H7 (cell line): Measurements from ENCODE around the gene BAZ1B. TPM values are rescaled to one million over a fixed set of nuclear protein-coding genes. Genes with fewer than 3 reads are reported as not detected.

ENCODE experiments used
- DNase-seq: peaks from one replicate; pipeline ENCODE4 v3.0.0; 2012
- H3K27me3 ChIP-seq: 2 replicates; pipeline ENCODE4 v1.6.0; 2011; ENCODE audit warnings: mild to moderate bottlenecking, low read length; ENCODE audit not compliant: control insufficient read depth, insufficient read depth
- H3K36me3 ChIP-seq: replicated peaks from 2 replicates; pipeline ENCODE4 v1.5.1; 2011; ENCODE audit warnings: low read length; ENCODE audit not compliant: control insufficient read depth, insufficient read depth
- H3K4me3 ChIP-seq: 2 replicates; pipeline ENCODE4 v1.5.1; 2011; ENCODE audit warnings: low read depth, mild to moderate bottlenecking, control low read depth, low read length, moderate library complexity; ENCODE audit not compliant: insufficient read depth
- total RNA-seq: library from RNA; depleted of rRNA; stranded (reverse); fragments of >200 nt; shearing (Covaris generic); gene quantifications from 2 replicates; pipeline ENCODE4 v1.2.3, GENCODE V29; 2014

The BAZ1B gene
- total RNA-seq, 1 experiment from 2014 or later: 44.6 TPM

DNA sequence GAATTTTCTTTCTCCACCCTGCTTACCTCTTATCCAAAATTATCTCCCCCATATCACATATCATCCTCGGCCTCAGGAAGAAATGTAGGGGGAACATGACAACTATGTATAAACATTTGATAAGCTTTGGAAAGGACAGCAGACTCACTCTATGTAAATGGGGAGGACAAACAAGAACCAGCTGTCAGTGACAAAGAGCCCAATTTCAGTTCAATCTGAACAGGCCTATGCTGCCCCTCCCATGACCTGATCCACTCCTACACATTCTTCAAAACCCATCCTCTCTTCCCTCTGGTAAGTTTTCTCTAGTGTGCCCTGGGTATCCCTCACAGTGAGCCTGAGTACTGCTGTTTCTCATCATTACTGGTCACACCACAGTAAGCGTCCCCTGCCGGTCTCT, 67.7 kb downstream of the BAZ1B start:
- peaks cover 26% of the 10 kb centered on the region for H3K36me3 ChIP-seq
- DNase-seq: no peak

DNA sequence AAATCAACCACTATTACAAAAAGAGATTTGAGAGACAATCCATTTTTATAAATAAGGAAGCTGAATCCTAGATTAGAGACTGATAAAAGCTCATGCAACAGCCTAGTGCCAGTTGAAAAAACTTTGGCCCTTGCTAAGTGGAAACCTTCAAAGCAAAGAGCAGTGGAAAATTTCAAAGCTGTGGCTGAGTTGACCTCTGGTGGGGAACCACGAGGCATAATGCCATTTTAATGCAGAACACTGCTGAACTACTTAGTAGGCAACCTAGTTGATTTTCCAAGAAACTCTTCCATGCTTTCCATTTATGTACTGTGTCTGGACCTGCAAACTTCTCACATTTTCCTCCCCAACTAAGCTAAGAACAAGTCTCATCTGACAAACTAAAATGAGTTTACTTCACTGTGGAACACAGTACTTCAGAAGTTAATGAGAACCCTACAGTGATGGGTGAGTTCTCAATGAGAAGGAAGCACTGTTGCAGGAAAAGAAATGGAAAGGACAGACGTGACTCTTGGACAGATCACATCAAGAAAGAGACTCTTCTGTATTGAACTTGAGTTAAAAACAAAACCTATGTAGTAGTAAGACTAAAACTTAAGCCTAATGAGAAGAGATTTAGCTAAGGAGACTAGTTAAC, 69.0 kb downstream of the BAZ1B start:
- H3K27me3 ChIP-seq: no peaks in the 10 kb centered on the region
- H3K4me3 ChIP-seq: no peak overlapping the region
- peaks cover 31% of the 10 kb centered on the region for H3K36me3 ChIP-seq

More for the DNA sequence above, 67.7 kb downstream of the BAZ1B start:
- no peak overlapping the region for H3K4me3 ChIP-seq
- H3K27me3 ChIP-seq: no peaks in the 10 kb centered on the region

DNA sequence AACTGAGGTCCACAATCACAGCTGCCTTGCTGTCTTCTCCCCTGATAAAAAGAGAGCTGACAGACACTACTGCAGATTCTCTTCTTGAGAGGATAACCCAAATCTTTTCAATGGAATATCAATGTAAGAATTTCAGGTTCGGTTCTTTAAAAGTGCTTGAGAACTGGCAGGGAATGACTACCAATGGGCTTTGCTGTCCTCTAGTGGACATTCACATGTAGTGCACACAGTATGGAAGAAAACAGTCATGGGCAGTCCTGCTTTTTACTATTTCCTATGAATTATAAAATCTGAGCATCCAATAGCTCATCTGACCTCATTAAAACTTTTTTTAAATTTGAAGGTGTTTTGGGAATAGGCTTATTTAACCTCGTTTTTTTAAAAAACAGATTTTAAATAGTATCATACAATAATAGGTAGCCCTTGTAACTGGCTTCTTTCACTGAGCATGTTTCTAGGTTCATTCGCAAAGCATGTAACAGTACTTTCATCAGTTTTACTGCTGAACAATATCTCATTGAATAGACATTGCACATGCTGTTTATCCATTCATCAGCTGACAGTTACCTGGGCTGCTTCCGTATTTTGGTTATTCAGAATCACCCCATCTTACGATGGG, 70.2 kb downstream of the BAZ1B start:
- H3K4me3 ChIP-seq: no peak overlapping the region
- peaks cover 31% of the 10 kb centered on the region for H3K36me3 ChIP-seq
- DNase-seq: peak; percentile 72
- no peaks in the 10 kb centered on the region for H3K27me3 ChIP-seq

More for the DNA sequence above, 69.0 kb downstream of the BAZ1B start:
- no peak for DNase-seq

DNA sequence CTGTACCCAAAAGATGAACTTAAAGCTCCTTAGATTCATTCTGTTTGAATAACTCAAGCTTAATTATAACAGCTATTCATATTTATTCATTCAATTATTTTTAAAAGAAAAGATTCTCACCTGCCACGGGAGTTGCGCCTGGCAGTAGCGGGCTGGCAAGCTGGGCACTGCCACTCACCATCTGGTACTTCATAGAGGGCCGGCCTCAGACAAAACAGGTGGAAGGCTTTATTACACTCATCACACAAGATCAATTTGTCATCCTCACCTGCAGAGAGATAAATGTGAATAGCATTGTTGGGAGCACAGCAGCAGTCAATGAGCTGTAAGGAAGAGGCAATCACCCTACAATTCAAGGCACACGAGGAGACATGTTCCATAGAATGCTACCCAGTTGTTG, 72.7 kb downstream of the BAZ1B start:
- Histone ChIP-seq H3K4me3 (no peak overlapping the region), H3K36me3 (peaks cover 40% of the 10 kb centered on the region), H3K27me3 (no peaks in the 10 kb centered on the region)
- no peak for DNase-seq

DNA sequence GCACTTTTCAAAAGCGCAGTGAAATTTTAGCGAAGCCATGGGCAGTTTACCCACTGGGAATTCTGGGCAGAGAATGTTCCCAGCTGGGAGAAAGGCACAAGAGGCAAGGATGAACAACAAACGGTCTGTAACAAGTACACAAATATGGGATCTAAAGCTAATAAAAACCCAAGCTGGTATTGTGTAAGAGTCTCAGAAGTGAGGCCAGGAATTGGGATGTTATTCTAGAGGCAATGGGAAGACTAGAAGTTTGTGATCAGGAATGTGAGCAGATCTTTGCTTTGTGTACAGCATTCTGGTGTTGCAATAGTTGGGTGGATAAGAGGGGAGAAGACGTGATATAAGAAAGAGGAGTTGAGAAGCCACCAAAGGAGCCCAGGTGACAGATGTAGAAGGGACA, 73.5 kb downstream of the BAZ1B start:
- peaks cover 43% of the 10 kb centered on the region for H3K36me3 ChIP-seq
- DNase-seq: no peak
- H3K4me3 ChIP-seq: no peak overlapping the region
- no peaks in the 10 kb centered on the region for H3K27me3 ChIP-seq

DNA sequence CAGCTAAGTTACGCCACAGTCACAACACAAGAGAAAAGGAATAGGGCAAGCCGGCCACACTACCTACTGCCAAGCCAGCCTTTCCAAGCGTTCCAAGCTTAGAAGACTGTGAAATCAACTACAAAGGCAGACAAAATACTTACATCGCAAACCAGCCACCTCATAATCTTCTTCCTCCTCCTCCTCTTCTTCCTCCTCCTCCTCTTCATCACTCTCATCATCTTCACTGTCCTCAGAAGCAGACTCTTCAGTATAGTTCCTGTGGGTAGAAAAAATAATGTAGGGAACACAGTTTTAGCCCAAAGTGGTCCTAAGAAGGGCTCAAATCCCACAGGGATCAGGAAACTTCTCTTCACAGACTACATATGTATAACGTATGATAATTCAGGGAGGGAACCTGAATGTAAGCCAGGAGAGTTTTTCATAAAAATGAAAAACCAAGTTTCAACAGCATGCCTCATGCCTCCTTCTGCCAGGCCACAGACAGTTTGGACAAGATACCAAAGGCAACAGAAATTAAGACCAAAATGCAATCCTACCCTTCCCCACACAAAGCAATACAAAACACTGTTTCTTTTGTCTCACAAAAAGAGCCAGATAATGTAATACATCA, 74.9 kb downstream of the BAZ1B start:
- Histone ChIP-seq H3K36me3 (peaks cover 53% of the 10 kb centered on the region), H3K27me3 (no peaks in the 10 kb centered on the region), H3K4me3 (no peak overlapping the region)
- no peak for DNase-seq

DNA sequence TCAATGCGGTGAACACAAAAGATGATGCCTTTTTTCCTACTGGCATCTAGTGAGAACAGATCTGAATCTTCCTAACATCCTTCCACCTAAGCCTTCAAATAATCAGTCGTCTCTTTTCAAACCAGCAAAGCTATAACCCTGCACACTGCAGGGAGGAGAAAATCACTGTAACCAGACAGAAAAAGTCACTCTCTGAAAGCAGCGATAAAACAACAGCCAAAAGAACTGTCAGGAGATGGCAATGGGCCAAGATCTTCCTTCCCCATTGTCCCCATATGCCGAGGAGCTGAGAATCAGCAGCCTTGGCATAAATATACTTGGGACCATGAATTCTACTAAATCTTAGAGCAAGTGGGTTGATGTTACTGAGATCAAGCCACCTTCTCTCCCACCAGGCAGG, 75.4 kb downstream of the BAZ1B start:
- Histone ChIP-seq H3K4me3 (no peak overlapping the region), H3K36me3 (peaks cover 57% of the 10 kb centered on the region), H3K27me3 (no peaks in the 10 kb centered on the region)
- no peak for DNase-seq

DNA sequence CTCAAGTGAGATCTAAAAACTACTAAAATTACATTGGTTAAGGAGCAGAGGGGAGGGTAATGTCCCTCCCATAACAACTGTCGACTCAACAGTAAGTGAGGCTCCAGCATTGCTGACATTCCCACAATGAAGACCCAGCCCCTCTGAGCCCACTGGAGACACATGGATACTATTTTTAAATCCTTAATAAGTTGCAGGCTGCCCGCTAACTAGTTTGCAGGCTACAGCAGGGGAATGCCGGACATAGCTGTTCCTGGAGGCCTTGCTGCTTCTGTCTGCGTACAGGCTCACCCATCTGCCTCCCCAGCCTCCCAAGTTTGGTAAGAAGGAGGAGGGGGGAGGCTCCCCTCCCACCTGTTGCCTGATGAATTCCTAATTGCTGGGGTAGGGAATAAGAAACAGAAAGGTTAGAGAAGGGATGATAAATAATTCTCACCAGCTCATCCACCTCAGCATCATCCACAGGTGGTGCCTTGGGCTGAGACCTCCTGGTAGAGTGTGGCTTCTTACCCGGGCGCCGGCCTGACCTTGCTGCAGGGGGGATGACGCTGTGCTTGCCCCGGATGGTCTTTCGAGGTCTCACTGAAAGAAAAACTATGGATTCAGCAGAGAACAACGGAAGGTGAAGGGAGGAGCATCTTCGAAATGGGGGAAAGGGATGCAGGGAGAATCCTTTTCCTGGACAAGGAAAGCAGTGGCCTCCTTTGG, 78.4 kb downstream of the BAZ1B start:
- Histone ChIP-seq H3K36me3 (peaks cover 42% of the 10 kb centered on the region), H3K27me3 (no peaks in the 10 kb centered on the region), H3K4me3 (no peak overlapping the region)
- no peak for DNase-seq

DNA sequence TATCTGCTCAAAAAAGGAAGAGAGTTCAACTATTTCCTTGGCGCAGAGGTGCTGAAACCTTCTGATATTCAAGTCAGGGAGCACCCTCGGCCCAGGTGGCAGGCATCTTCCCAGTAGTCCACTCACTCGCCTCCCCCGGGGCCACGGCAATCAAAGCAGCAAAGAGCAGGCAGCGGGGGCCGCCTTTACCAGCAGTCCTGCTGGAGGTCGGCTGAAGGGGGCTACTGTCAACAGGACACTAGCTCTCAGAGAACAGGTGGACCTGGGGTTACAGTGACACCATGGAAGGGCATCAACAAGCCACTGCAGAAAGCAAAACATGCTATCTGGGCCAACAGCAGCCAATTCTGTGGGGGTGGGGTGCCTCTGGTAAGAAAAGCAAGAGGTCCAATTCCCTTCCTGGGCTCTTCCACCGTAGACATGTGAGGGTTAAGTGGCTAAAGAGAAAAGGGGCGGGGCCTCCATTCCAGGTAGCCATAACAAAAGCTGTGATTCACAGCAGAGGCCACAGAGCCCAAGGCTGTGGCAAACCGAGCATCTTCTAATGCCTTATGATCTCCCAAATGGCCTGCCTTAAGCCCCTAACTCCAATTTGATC, 79.1 kb downstream of the BAZ1B start:
- peak; percentile 51 for DNase-seq
- H3K27me3 ChIP-seq: no peaks in the 10 kb centered on the region
- H3K4me3 ChIP-seq: no peak overlapping the region
- peaks cover 38% of the 10 kb centered on the region for H3K36me3 ChIP-seq

DNA sequence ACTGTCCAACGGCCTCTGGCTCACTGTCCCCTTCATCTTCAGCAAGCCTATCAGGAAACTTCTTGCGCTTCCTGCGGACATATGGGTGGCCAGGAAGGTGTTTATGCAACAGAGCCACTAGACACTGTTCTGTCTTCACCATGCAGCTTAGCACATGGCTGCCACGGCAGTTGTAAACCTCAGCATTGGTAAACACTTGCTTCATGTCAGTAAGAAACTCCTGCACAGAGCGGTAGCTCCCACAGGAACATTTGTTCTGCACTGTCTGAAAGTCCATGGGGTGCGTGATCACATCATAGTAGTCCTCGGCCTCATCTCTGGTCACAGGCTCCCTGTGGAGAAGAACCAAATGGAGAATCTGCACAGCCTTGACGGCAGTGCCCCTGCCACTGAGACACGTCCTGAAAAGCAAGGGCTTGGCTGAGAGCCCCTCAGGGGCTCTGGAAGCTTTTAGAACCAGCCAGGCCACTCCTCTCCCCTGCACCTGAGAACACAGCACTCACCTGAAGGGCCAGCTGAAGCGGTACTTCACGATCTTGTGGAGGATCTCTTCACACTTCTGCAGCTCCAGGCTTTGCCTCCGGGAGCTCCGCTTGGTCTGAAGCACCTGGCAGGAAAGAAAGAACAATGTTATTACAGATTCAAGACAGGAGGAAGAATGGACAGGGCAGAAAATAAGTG, 79.7 kb downstream of the BAZ1B start:
- no peaks in the 10 kb centered on the region for H3K27me3 ChIP-seq
- peaks cover 35% of the 10 kb centered on the region for H3K36me3 ChIP-seq
- DNase-seq: no peak
- no peak overlapping the region for H3K4me3 ChIP-seq

DNA sequence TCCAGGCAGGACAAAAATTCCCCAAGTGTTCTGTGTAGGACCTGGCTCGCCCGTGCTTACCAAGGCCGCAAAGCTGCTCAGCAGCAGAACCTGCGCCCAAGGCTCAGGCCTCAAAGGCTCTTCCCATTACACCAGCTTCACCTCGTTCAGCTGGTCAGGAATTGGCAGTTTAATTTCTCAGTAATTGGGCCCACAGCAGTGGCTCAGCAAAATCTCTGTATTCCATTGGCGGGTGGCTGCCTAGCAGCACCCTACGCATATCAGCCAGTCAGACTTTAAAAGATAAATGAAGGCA, 82.7 kb downstream of the BAZ1B start:
- no peak overlapping the region for H3K4me3 ChIP-seq
- peaks cover 21% of the 10 kb centered on the region for H3K36me3 ChIP-seq
- DNase-seq: no peak
- H3K27me3 ChIP-seq: peaks cover 7% of the 10 kb centered on the region

DNA sequence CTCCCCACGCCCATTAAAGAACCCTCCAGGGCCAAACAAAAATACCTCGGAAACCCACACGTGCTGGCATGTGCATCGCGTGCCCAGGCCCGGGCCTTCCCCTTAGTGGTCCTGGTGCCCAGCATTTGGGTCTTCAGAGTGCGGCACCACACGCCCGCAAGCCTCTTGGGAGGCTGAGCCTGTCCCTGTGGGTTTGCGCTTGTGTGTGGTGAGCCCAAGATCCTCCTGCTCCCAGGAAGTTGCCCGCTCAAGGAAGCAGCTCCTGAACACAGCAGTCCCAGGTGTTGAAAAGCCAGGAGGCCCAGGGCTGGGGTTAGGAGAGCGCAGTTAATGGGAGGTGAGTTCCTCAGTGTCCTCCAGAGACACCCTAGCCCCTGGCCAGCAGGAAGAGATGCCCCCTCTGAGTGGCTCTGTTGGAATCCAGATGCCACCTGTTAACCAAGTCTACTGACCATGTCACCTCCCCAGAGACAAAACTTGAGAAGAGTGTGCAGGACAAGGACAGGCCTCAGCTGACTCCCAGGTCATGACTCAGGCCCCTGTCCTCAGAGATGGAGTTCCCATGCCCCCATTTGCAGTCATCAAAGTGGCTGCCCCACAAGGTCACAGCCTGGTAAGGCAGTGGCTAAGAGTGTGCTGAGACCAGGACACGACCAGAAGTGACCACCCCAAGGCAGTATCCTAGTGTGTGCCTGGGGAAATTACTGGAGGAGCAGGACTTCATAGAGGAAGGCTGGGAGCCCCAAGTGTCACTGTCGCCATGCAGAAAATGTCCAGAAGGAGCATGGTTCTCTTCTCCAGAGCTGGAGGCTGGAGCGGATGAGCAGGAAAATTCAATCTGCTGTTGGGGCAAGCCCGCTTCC, 83.3 kb downstream of the BAZ1B start:
- no peak for DNase-seq
- no peak overlapping the region for H3K4me3 ChIP-seq
- H3K36me3 ChIP-seq: peaks cover 18% of the 10 kb centered on the region
- peaks cover 11% of the 10 kb centered on the region for H3K27me3 ChIP-seq

DNA sequence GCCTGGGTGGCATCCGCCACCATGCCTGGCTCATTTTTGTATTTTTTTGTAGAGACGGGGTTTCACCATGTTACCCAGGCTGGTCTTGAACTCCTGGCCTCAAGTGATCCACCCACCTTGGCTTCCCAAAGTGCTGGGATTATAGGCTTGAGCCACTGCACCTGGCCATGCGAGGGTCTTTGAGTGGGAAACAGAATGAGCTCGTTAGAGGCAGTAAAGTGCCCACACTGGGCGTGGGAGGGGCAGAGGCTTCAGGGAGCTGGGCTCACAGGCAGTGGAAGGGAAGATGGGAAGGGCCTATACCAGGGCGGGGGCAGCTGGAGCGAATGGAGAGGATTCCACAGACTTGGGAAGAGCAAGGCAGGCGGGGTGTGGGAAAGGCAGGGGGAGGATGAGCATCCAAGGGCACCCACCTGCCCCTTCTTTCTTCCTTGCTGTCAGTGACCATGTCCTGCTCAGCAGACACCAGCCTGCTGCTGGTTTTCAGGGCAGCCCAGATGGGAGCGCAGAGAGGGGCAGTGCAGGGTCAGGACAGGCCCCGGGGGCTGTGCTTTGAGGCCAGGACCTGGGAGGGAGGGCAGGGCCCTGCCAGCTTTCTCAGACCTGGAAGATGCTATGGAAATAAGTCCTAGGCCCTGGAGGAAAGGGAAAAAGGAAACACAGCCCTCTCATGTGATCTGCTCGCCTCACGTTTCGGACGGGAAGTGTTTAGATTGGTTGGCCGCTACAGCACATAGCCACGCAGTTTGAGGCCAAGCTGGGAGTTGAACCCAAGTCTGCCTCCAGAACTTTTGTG, 84.3 kb downstream of the BAZ1B start:
- H3K36me3 ChIP-seq: peaks cover 12% of the 10 kb centered on the region
- no peak overlapping the region for H3K4me3 ChIP-seq
- peak; percentile 61 for DNase-seq
- H3K27me3 ChIP-seq: peaks cover 11% of the 10 kb centered on the region
